Activated B cell treated with CpG ODN at 0.5 μM for 24 hours (primary cell): ENCODE measurements around the gene YLPM1. TPM values are rescaled to one million over a fixed set of nuclear protein-coding genes. Genes with fewer than 3 reads are reported as not detected.
A peak's percentile ranks its signal among the peaks of the same experiment; 100 is the strongest.

Experiments
- ATAC-seq: fragments of 200-7000 bp; cut with Tn5 transposase; one replicate; pipeline ENCODE4 v1.10.0; 2021; ENCODE audit warnings: low read depth, mild to moderate bottlenecking, moderate library complexity
- CTCF ChIA-PET: fragments of 350-600 bp; sonication (Branson Sonifier 250); formaldehyde crosslinking; loops from one replicate; lab custom pipeline; 2021; ENCODE audit warnings: antibody characterized with exemption; lab: Charles Lee
- POLR2A ChIA-PET: fragments of 350-600 bp; sonication (Branson Sonifier 250); formaldehyde crosslinking; loops from one replicate; lab custom pipeline; 2021; ENCODE audit warnings: antibody characterized with exemption; lab: Charles Lee
- DNase-seq: peaks from one replicate; pipeline ENCODE4 v3.0.0; 2022
- H3K27ac Mint-ChIP-seq: one replicate; pipeline ENCODE4 v1.8.0; 2020; ENCODE audit warnings: mixed read lengths
- H3K27me3 Mint-ChIP-seq: one replicate; pipeline ENCODE4 v1.8.0; 2021; ENCODE audit warnings: mixed read lengths
- H3K36me3 Mint-ChIP-seq: one replicate; pipeline ENCODE4 v1.8.0; 2021; ENCODE audit warnings: low read depth, mixed read lengths
- H3K4me1 Mint-ChIP-seq: one replicate; pipeline ENCODE4 v1.8.0; 2021; ENCODE audit warnings: mixed read lengths
- H3K4me3 Mint-ChIP-seq: one replicate; pipeline ENCODE4 v1.8.0; 2020; ENCODE audit warnings: mild to moderate bottlenecking, mixed read lengths
- H3K9me3 Mint-ChIP-seq: one replicate; pipeline ENCODE4 v1.8.0; 2020; ENCODE audit warnings: mixed read lengths
- intact Hi-C: fragments of 100-400 bp; cut with micrococcal nuclease; formaldehyde crosslinking; loops from one replicate; pipeline ENCODE4 v1.15.1; 2024
- total RNA-seq: library from RNA; stranded (reverse); gene quantifications from 2 replicates; pipeline ENCODE4 v1.2.3, GENCODE V29; 2022
- TF ChIP-seq, protein P1 (sequence below): fragments of 200-600 bp; IDR thresholded peaks from one replicate; pipeline ENCODE4 v1.8.0; 2022; ENCODE audit warnings: antibody characterized with exemption, mild to moderate bottlenecking

The YLPM1 gene
- total RNA-seq, 1 donor from 2014 or later, result 85.9 TPM

DNA sequence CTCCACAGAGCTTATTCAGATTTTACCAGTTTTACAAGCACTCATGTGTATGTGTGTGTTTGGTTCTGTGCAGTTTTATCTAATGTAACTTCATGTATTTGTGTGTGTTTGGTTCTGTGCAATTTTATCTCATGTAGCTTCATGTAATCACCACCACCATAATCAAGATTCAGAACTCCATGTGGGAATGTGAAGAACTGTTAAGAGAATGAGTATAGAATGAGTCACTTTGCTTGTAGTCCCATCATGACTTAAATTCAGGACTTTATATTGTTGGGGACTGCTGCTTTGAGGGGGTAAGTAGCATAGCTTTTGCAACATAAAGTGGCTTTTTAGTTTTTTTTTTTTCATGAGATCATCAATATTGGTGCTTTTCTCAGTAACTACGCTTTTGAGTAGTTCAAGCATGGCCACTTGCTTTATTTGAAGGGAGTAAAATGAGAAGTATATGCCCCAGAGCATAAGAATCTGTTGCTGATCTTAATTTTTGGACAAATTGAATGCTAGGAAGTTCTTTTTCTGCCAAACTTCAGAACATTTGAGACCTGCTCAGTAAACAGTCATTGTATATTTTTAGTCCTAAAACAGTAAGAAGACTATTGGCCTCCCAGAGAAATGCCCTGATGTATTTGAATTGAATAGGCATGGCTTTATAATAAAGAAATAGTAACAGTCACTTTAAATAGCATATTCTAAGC, 84.0 kb downstream of the YLPM1 start:
- no peak overlapping the region for H3K4me3 Mint-ChIP-seq
- H3K4me1 Mint-ChIP-seq, result peaks cover 9% of the 10 kb centered on the region
- intact Hi-C loops, result no loop called here
- TF ChIP-seq, protein P1, sequence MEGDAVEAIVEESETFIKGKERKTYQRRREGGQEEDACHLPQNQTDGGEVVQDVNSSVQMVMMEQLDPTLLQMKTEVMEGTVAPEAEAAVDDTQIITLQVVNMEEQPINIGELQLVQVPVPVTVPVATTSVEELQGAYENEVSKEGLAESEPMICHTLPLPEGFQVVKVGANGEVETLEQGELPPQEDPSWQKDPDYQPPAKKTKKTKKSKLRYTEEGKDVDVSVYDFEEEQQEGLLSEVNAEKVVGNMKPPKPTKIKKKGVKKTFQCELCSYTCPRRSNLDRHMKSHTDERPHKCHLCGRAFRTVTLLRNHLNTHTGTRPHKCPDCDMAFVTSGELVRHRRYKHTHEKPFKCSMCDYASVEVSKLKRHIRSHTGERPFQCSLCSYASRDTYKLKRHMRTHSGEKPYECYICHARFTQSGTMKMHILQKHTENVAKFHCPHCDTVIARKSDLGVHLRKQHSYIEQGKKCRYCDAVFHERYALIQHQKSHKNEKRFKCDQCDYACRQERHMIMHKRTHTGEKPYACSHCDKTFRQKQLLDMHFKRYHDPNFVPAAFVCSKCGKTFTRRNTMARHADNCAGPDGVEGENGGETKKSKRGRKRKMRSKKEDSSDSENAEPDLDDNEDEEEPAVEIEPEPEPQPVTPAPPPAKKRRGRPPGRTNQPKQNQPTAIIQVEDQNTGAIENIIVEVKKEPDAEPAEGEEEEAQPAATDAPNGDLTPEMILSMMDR, result no peak
- ChIA-PET POLR2A (interaction anchor here (0.5 kb wide), 1 partner anchor 1029 kb away, joined by 4 read pairs; no protein-coding TSS in a partner anchor), CTCF (interaction anchor here (3.3 kb wide), 1 partner anchor 14 kb away, joined by 8 read pairs; no protein-coding TSS in a partner anchor)
- H3K27ac Mint-ChIP-seq, result no peak overlapping the region
- DNase-seq (no peak), ATAC-seq (no peak)
- no peaks in the 10 kb centered on the region for H3K9me3 Mint-ChIP-seq
- H3K36me3 Mint-ChIP-seq, result no peaks in the 10 kb centered on the region
- H3K27me3 Mint-ChIP-seq, result no peaks in the 10 kb centered on the region

DNA sequence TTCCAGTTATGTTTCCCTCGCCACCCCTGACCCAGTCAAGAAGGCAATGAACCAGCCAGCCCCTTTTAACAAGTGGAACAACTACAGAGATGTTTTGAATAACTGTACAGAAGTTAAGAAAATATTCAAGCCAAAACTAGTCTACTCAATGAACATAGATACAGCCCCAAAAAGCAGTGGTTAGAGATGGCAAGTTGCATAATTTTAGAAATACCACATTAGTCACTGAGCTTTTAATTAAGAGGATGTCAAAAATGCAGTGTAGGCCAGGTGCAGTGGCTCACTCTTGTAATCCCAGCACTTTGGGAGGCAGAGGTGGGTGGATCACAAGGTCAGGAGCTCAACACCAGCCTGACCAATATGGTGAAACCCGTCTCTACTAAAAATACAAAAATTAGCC, 85.7 kb downstream of the YLPM1 start:
- DNase-seq (no peak), ATAC-seq (no peak)
- ChIA-PET CTCF (interaction anchor here (1.1 to 4.9 kb wide), 4 partner anchors 12 to 59 kb away, joined by 3 to 38 read pairs (median 4); no protein-coding TSS in a partner anchor), POLR2A (no interaction called here)
- no peak overlapping the region for H3K27ac Mint-ChIP-seq
- no peaks in the 10 kb centered on the region for H3K36me3 Mint-ChIP-seq
- no peak overlapping the region for H3K4me3 Mint-ChIP-seq
- H3K27me3 Mint-ChIP-seq, result no peaks in the 10 kb centered on the region
- intact Hi-C loops, result no loop called here
- TF ChIP-seq, protein P1, result no peak
- H3K9me3 Mint-ChIP-seq, result no peaks in the 10 kb centered on the region
- peaks cover 16% of the 10 kb centered on the region for H3K4me1 Mint-ChIP-seq

DNA sequence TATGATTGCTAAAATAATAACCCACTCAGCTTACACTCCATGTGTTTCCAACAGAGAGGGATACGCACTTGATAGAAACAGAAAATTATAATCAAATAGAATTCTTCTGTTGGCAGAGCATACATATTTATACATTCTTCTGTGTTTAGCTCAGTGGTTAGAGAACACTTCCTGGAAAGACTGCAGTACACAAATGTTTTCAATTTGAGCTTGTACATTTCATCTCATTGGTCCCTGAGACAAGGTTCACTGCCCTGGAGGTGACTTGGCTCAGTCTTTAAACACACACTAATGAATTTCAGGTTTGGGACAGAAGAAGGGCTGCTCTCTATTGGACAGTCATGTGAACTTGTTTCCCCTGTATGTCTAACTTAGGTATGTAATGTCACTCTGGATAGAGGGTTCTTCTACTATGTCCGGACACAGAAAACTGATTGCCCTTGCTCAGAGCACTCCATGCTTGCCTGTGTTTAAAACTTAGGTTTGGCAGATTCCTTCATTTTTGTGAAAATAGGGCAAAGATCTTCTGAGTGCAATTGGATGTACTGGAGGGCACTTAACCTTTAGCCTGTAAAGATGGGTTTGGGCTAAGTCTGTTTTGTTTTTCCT, 89.9 kb downstream of the YLPM1 start:
- ATAC-seq, result peak; percentile 34
- H3K9me3 Mint-ChIP-seq, result no peaks in the 10 kb centered on the region
- peaks cover 26% of the 10 kb centered on the region for H3K4me1 Mint-ChIP-seq

DNA sequence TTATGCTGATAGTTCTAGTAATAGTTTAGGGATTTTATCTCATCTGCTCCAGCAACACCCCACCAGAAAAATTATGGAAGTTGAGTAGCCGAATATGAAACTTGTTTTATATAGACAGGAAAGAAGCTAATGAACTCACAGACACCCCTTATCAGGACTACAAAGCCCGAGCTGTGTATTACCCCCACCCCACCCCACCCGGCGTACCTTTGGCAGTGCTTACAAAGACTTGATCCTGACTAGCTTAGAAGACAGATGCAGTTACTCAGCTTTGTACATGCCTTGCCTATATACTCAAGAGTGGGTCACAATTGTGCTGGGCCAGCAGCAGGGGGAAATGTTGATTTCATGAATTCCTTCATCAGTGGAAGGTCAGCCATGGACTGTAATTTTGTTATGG, 90.5 kb downstream of the YLPM1 start:
- TF ChIP-seq, protein P1, result no peak
- Mint-ChIP-seq H3K4me3 (no peak overlapping the region), H3K9me3 (no peaks in the 10 kb centered on the region), H3K27ac (no peak overlapping the region), H3K4me1 (peaks cover 26% of the 10 kb centered on the region), H3K27me3 (no peaks in the 10 kb centered on the region), H3K36me3 (peaks cover 3% of the 10 kb centered on the region)
- ChIA-PET POLR2A (no interaction called here), CTCF (interaction anchor here (1.3 to 2.3 kb wide), 2 partner anchors 10 to 52 kb away, joined by 4 to 12 read pairs; no protein-coding TSS in a partner anchor)
- intact Hi-C loops, result no loop called here
- ATAC-seq (no peak), DNase-seq (no peak)

More for the DNA sequence above, 89.9 kb downstream of the YLPM1 start:
- DNase-seq, result no peak
- Mint-ChIP-seq H3K36me3 (peaks cover 3% of the 10 kb centered on the region), H3K27me3 (no peaks in the 10 kb centered on the region), H3K4me3 (no peak overlapping the region), H3K27ac (no peak overlapping the region)
- POLR2A ChIA-PET, result interaction anchor here (0.6 kb wide), 1 partner anchor 69 kb away, joined by 3 read pairs; no protein-coding TSS in a partner anchor
- CTCF ChIA-PET, result interaction anchor here (1.3 to 2.3 kb wide), 2 partner anchors 10 to 53 kb away, joined by 4 to 12 read pairs; no protein-coding TSS in a partner anchor
- intact Hi-C loops, result no loop called here
- TF ChIP-seq, protein P1, result no peak

DNA sequence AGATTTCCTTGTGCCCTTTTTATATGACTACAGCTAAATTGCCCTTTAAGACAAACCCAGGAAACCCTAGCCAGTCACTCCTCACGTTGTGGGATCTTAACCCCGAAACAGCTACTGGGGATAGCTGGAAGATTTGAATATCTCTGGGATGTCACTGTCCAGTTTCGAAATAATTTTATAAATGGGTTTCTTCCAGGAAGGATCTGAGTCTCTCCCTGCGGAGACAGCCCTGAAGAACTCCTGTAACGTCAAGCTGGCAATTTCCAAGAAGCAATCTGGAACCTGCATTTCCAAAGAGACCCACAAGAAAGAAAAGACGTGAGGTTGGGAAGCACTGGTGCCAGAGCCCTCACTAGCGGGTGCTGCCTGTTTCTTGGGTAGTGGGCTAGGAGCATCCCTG, 91.9 kb downstream of the YLPM1 start:
- Mint-ChIP-seq H3K4me1 (peaks cover 26% of the 10 kb centered on the region), H3K27ac (no peak overlapping the region), H3K36me3 (peaks cover 3% of the 10 kb centered on the region), H3K27me3 (no peaks in the 10 kb centered on the region), H3K9me3 (no peaks in the 10 kb centered on the region), H3K4me3 (no peak overlapping the region)
- CTCF ChIA-PET, result interaction anchor here (10.2 kb wide), 1 partner anchor 52 kb away, joined by 288 read pairs; no protein-coding TSS in a partner anchor
- TF ChIP-seq, protein P1, result no peak
- intact Hi-C loops, result no loop called here
- DNase-seq (no peak), ATAC-seq (no peak)
- POLR2A ChIA-PET, result interaction anchor here (0.9 kb wide), 1 partner anchor 19 kb away, joined by 3 read pairs; no protein-coding TSS in a partner anchor
